SJCRH30 (cell line): ENCODE results near the gene MAGED1. TPM values are rescaled to one million over a fixed set of nuclear protein-coding genes. Genes with fewer than 3 reads are reported as not detected.
"Not testable (repeated sequence)": the region's sequence is repeated elsewhere in the genome, so short reads cannot be mapped to it uniquely, and the experiment has no call there.

Experiments used
- DNase-seq, 2 experiments: peaks; one replicate each; pipeline ENCODE4 v3.0.0-alpha.2; 2015 to 2020
- H3K27ac ChIP-seq: fragments of 250-450 bp; sonication (Bioruptor Pico); 2 replicates; pipeline ENCODE4 v1.5.1; 2020; ENCODE audit warnings: mild to moderate bottlenecking, moderate library complexity
- H3K27me3 ChIP-seq: fragments of 250-450 bp; sonication (Bioruptor Pico); 2 replicates; pipeline ENCODE4 v1.5.1; 2020; ENCODE audit warnings: mild to moderate bottlenecking, moderate library complexity
- H3K36me3 ChIP-seq: fragments of 250-450 bp; sonication (Bioruptor Pico); 2 replicates; pipeline ENCODE4 v1.5.1; 2020; ENCODE audit warnings: mild to moderate bottlenecking, moderate library complexity
- H3K4me1 ChIP-seq: fragments of 250-450 bp; sonication (Bioruptor Pico); 2 replicates; pipeline ENCODE4 v1.5.1; 2020; ENCODE audit warnings: mild to moderate bottlenecking, moderate library complexity
- H3K4me3 ChIP-seq: fragments of 250-450 bp; sonication (Bioruptor Pico); 2 replicates; pipeline ENCODE4 v1.5.1; 2020; ENCODE audit warnings: mild to moderate bottlenecking, moderate library complexity
- H3K9me3 ChIP-seq: fragments of 250-450 bp; sonication (Bioruptor Pico); replicated peaks from 2 replicates; pipeline ENCODE4 v1.5.1; 2020; ENCODE audit warnings: mild to moderate bottlenecking, moderate library complexity
- total RNA-seq: library from RNA; depleted of rRNA; stranded (reverse); fragments of >200 nt; shearing (Covaris generic); gene quantifications from 2 replicates; pipeline ENCODE4 v1.2.3, GENCODE V29; 2014

The MAGED1 gene
- total RNA-seq, 1 experiment from 2014 or later, result 101 TPM

DNA sequence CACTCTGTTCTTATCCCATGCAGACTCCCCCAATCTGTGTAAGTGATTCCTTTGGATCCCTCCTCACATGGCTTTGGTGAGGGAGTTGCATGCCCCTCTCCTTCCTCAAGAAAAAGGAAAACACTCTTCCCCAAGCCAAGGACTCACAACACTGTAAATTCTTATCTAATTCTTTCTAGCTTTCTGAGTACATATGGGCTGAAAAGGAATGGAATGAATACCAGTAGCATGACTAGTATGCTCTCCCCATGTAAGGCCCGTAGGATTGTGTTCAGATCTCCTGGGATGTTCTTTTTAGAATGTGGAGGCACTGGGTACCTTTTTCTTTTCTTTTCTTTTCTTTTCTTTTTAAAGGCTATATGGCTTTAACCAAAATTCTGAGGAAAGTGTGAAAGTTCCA, 17.0 kb upstream of the MAGED1 start:
- no peaks in the 10 kb centered on the region for H3K36me3 ChIP-seq
- H3K9me3 ChIP-seq, result no peaks in the 10 kb centered on the region
- H3K27ac ChIP-seq, result no peak overlapping the region
- DNase-seq, result no peak
- no peaks in the 10 kb centered on the region for H3K4me1 ChIP-seq
- no peaks in the 10 kb centered on the region for H3K27me3 ChIP-seq
- no peak overlapping the region for H3K4me3 ChIP-seq

DNA sequence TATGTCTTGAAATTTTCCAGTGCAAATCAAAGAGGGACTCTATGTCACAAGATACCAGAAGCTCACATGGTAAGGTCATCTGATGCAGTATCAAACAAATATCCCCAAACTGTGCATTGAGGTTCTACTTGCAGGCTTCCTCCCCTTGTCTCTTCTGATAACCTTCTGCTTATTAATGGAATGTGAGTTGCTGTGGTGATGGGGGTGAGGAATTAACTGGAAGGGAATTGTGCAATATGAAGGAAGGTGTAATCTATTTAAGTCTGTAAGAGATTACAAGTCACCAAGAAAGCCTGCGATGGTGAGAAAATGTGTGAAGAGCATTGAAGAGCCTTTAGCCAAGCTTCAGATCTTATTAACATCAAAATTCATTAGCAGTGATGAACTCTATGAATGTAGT, 15.4 kb upstream of the MAGED1 start:
- DNase-seq, result no peak
- Histone ChIP-seq H3K27me3 (no peaks in the 10 kb centered on the region), H3K36me3 (no peaks in the 10 kb centered on the region), H3K9me3 (no peaks in the 10 kb centered on the region), H3K4me1 (no peaks in the 10 kb centered on the region), H3K27ac (no peak overlapping the region), H3K4me3 (no peak overlapping the region)

DNA sequence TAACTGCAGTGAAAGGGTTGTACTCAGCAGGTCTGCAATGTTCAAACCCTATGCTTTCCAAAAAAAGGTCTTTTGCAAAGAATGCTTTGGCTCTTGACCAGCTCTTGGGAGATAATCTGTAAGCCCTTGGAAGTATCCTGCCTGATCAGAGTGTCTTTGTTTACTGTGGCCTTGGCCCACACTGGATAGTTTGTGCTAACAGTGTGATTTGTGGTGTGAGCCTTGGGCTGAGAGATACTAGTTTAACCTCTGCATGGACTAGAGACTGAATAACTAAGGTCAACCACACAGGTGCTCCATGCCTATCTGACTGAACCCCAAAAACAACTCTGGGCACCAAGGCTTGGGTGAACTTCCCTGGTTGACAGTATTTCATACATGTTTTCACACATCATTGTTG, 3.6 kb upstream of the MAGED1 start:
- Histone ChIP-seq H3K4me1 (no peaks in the 10 kb centered on the region), H3K36me3 (no peaks in the 10 kb centered on the region), H3K27ac (no peak overlapping the region), H3K9me3 (no peaks in the 10 kb centered on the region), H3K4me3 (no peak overlapping the region), H3K27me3 (no peaks in the 10 kb centered on the region)
- DNase-seq, result no peak

DNA sequence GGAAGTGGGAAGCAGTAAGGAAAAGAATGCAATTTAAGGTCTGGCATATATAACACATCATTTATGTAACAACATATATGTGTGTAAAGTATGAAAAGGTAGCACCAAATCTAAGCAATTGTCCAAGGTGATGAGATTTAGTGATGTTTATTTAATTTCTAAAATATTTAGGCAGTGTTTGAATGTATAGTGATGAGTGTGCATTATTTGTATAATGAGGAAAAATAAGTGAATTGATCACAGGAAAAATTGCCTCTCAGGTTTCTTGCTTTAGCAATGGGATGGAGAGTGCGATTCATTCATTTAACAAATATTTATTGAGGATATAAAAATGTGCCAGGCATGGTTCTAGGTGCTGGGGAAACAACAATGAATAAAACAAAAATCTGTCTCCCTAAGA, 2.2 kb upstream of the MAGED1 start:
- Histone ChIP-seq H3K9me3 (no peaks in the 10 kb centered on the region), H3K36me3 (no peaks in the 10 kb centered on the region), H3K27ac (no peak overlapping the region), H3K4me3 (no peak overlapping the region), H3K4me1 (no peaks in the 10 kb centered on the region), H3K27me3 (no peaks in the 10 kb centered on the region)
- no peak for DNase-seq

DNA sequence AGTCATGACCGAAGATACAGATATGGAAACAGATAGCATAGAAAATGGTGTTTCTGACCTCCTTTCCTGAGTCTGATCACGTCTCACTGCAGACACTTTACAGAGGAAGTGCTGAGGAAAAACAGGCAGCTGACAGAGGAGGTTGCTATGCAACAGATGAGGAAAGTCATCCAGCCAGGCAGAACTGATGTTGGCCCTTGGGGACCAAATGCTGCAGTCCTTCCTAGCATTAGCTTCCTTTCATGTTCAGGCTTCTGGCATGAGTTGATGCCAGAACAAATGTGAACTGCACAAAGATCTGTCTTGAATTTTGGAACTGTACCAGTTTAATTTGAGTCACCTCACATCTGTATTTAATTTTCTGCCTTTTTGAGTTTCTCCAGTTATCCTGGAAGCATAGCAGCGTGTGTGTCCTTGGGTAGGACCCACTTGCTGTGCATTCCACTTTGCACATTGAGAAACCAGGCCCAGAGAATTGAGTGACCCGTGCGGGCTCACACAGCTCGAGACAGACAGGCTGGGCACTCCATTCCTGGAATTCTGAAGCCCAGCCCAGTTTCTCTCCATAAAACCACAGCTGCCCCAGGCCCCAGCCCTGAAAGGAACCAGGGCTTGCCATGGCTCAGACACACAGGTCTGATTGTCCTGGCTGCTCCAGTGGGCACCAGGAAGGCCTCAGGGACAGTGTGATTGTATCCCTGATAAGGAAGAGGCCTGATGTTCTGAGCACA, 1.4 kb upstream of the MAGED1 start:
- no peaks in the 10 kb centered on the region for H3K4me1 ChIP-seq
- H3K27me3 ChIP-seq, result no peaks in the 10 kb centered on the region
- no peaks in the 10 kb centered on the region for H3K9me3 ChIP-seq
- no peaks in the 10 kb centered on the region for H3K36me3 ChIP-seq
- DNase-seq, result peak; percentile 7 to 26
- H3K27ac ChIP-seq, result no peak overlapping the region
- H3K4me3 ChIP-seq, result no peak overlapping the region

DNA sequence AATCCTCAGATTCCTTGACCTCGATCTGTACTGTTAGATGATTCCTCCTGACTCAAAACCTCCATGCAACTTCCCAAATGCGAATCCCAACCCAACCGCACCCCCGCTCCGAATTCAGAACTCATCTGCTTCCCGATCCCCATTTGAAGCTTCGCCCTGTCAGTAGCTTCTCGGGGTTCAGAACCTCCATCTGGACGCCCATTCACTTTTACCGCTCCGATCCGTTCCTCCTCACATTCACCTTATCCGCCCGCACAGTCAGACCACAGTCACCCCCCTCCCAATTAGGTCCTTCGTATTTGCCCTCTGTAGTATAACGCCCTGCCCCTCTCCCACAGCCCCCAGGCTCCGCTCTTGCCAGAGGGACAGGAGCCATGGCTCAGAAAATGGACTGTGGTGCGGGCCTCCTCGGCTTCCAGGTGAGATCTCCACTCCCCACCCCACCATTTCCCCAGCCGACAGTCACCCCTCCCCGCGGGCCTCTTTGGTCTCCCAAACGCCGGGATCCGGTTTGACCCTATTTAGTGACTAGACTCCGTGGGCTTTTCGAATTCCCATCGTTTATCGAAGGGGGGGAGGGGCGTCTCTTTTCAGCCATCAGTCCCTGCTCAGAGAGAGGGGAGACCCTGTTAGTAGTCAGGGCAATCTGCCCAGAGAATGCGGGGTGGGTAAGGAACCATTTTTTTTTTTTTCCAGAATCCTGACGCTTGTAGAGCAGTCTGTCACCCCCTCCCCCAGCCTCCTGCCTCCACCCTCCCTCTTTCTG, 691 bp downstream of the MAGED1 start:
- Histone ChIP-seq H3K4me1 (no peaks in the 10 kb centered on the region), H3K36me3 (no peaks in the 10 kb centered on the region; the same call in 1 of the 2 replicates), H3K4me3 (peak overlapping the region; percentile 67), H3K27me3 (no peaks in the 10 kb centered on the region), H3K9me3 (no peaks in the 10 kb centered on the region), H3K27ac (peak overlapping the region; percentile 69)
- peak; percentile 38 to 47 for DNase-seq

DNA sequence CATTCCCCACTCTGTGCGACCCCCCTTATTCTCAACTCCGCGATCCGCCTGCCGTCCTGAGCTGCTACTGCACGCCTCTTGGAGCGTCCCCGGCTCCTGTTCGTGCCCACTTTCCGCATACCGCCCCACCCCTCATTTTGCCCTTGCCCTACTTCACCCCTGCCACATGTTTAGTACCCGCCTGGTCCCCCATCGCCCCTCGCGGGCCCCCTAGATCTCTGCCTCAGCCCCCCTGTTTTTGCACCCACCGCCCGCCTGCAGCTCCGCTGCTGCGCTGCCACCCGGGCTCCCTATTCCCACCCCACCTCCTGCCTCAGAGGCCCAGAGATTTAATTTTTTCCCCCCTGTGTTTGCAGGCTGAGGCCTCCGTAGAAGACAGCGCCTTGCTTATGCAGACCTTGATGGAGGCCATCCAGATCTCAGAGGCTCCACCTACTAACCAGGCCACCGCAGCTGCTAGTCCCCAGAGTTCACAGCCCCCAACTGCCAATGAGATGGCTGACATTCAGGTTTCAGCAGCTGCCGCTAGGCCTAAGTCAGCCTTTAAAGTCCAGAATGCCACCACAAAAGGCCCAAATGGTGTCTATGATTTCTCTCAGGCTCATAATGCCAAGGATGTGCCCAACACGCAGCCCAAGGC, 1.4 kb downstream of the MAGED1 start:
- peaks cover under 1% of the 10 kb centered on the region; the same call in 1 of the 2 replicates for H3K36me3 ChIP-seq
- DNase-seq, result peak; percentile 69 to 74
- peak overlapping the region; percentile 69 for H3K27ac ChIP-seq
- H3K4me3 ChIP-seq, result peak overlapping the region; percentile 67
- H3K27me3 ChIP-seq, result no peaks in the 10 kb centered on the region
- no peaks in the 10 kb centered on the region for H3K4me1 ChIP-seq
- no peaks in the 10 kb centered on the region for H3K9me3 ChIP-seq

DNA sequence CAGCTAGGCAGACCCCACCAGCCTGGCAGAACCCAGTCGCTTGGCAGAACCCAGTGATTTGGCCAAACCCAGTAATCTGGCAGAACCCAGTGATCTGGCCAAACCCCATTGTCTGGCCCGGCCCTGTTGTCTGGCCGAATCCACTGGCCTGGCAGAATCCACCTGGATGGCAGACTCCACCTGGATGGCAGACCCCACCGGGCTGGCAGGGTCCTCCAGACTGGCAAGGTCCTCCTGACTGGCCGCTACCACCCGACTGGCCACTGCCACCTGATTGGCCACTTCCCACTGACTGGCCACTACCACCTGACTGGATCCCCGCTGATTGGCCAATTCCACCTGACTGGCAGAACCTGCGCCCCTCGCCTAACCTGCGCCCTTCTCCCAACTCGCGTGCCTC, 3.2 kb downstream of the MAGED1 start:
- no peak for DNase-seq
- peaks cover 4% of the 10 kb centered on the region; the same call in 1 of the 2 replicates for H3K36me3 ChIP-seq
- H3K4me3 ChIP-seq, result no peak overlapping the region
- no peaks in the 10 kb centered on the region for H3K4me1 ChIP-seq
- H3K9me3 ChIP-seq, result no peaks in the 10 kb centered on the region
- no peaks in the 10 kb centered on the region for H3K27me3 ChIP-seq
- no peak overlapping the region for H3K27ac ChIP-seq

DNA sequence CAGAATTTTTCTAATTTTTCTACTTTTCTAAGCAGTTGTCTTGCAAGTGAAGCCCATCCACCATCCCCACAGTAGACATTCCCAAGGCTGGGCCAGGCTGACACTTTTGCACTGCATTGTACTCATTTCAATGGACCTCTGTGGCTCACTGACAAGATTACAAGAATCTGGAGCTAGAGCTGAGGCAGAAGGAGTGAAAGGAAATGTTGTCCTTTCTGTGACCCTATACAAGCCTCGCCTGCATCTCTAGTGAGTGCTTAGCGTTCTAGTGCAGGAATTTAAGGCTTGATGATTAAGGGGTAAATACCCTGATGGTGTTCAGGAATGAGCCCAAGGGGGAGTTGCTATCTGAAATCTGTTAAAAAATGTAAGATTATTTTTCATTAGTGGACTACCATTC, 6.3 kb downstream of the MAGED1 start:
- Histone ChIP-seq H3K9me3 (no peaks in the 10 kb centered on the region), H3K27ac (no peak overlapping the region), H3K4me1 (no peaks in the 10 kb centered on the region), H3K27me3 (no peaks in the 10 kb centered on the region), H3K36me3 (peaks cover 4% of the 10 kb centered on the region; the same call in 1 of the 2 replicates), H3K4me3 (no peak overlapping the region)
- no peak for DNase-seq

GRCh38 chrX:51902510-51903050, 9.2 kb downstream of the MAGED1 start:
- no peaks in the 10 kb centered on the region for H3K9me3 ChIP-seq
- peaks cover 4% of the 10 kb centered on the region; the same call in 1 of the 2 replicates for H3K36me3 ChIP-seq
- H3K4me1 ChIP-seq, result no peaks in the 10 kb centered on the region
- no peak overlapping the region for H3K27ac ChIP-seq
- H3K27me3 ChIP-seq, result no peaks in the 10 kb centered on the region
- DNase-seq, result no peak
- no peak overlapping the region for H3K4me3 ChIP-seq

DNA sequence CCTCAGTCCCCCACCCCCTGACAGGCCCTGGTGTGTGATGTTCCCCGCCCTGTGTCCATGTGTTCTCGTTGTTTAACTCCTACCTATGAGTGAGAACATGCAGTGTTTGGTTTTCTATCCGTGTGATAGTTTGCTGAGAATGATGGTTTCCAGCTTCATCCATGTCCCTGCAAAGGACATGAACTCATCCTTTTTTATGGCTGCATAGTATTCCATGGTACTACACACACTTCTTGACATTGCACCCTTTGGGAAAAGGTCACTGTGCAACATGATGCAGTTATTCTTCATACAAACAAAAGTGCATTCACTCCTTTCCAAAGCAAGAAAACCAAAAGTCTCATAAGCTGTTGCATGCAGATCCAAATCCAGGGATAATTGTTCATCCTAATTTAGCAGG, 11.7 kb downstream of the MAGED1 start:
- not testable (repeated sequence) for H3K27ac ChIP-seq, H3K27me3 ChIP-seq, DNase-seq, H3K9me3 ChIP-seq, H3K4me1 ChIP-seq, H3K36me3 ChIP-seq, H3K4me3 ChIP-seq

- no peak overlapping the region for H3K27ac ChIP-seq
- no peaks in the 10 kb centered on the region for H3K27me3 ChIP-seq
- no peak for DNase-seq
- no peaks in the 10 kb centered on the region for H3K36me3 ChIP-seq
- H3K9me3 ChIP-seq, result no peaks in the 10 kb centered on the region
- H3K4me3 ChIP-seq, result no peak overlapping the region
- no peaks in the 10 kb centered on the region for H3K4me1 ChIP-seq
Observed at GRCh38 chrX:51905711-51906110, 12.3 kb downstream of the MAGED1 start.

- Histone ChIP-seq H3K27ac (no peak overlapping the region), H3K9me3 (no peaks in the 10 kb centered on the region), H3K4me3 (no peak overlapping the region), H3K27me3 (no peaks in the 10 kb centered on the region), H3K36me3 (no peaks in the 10 kb centered on the region), H3K4me1 (no peaks in the 10 kb centered on the region)
- DNase-seq, result no peak
Observed at GRCh38 chrX:51917604-51918003, 24.2 kb downstream of the MAGED1 start.

- Histone ChIP-seq H3K27ac (no peak overlapping the region), H3K36me3 (no peaks in the 10 kb centered on the region), H3K9me3 (no peaks in the 10 kb centered on the region), H3K27me3 (no peaks in the 10 kb centered on the region), H3K4me3 (no peak overlapping the region), H3K4me1 (no peaks in the 10 kb centered on the region)
- DNase-seq, result no peak
Observed at GRCh38 chrX:51922561-51922960, 29.1 kb downstream of the MAGED1 start.

- no peaks in the 10 kb centered on the region for H3K36me3 ChIP-seq
- H3K27me3 ChIP-seq, result no peaks in the 10 kb centered on the region
- H3K4me3 ChIP-seq, result no peak overlapping the region
- H3K9me3 ChIP-seq, result no peaks in the 10 kb centered on the region
- no peaks in the 10 kb centered on the region for H3K4me1 ChIP-seq
- DNase-seq, result no peak
- H3K27ac ChIP-seq, result no peak overlapping the region
Observed at GRCh38 chrX:51931566-51932150, 38.2 kb downstream of the MAGED1 start.
